ENCODE data around the gene NEMF.

GRCh38 chr14:49898485-49898884 is 45.9 kb upstream of the NEMF start:
- TF ChIP-seq, protein P1, sequence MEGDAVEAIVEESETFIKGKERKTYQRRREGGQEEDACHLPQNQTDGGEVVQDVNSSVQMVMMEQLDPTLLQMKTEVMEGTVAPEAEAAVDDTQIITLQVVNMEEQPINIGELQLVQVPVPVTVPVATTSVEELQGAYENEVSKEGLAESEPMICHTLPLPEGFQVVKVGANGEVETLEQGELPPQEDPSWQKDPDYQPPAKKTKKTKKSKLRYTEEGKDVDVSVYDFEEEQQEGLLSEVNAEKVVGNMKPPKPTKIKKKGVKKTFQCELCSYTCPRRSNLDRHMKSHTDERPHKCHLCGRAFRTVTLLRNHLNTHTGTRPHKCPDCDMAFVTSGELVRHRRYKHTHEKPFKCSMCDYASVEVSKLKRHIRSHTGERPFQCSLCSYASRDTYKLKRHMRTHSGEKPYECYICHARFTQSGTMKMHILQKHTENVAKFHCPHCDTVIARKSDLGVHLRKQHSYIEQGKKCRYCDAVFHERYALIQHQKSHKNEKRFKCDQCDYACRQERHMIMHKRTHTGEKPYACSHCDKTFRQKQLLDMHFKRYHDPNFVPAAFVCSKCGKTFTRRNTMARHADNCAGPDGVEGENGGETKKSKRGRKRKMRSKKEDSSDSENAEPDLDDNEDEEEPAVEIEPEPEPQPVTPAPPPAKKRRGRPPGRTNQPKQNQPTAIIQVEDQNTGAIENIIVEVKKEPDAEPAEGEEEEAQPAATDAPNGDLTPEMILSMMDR (IDR thresholded peaks at IDR 0.05) = no peak
- TF ChIP-seq POLR2A (IDR thresholded peaks at IDR 0.05) = no peak

Data from adrenal gland (tissue), 5 donors.